Stimulated activated CD4-positive, alpha-beta T cell treated with anti-CD3 and anti-CD28 coated beads, Interleukin-12 subunit alpha, Interleukin-12 subunit beta, amount 100 ng/mL, for 4 hours (primary cell): Measurements from ENCODE around the gene ATG5.

Source experiments
- DNase-seq: peaks from one replicate; pipeline ENCODE4 v3.0.0-alpha.2; 2020

Gene ATG5

DNA sequence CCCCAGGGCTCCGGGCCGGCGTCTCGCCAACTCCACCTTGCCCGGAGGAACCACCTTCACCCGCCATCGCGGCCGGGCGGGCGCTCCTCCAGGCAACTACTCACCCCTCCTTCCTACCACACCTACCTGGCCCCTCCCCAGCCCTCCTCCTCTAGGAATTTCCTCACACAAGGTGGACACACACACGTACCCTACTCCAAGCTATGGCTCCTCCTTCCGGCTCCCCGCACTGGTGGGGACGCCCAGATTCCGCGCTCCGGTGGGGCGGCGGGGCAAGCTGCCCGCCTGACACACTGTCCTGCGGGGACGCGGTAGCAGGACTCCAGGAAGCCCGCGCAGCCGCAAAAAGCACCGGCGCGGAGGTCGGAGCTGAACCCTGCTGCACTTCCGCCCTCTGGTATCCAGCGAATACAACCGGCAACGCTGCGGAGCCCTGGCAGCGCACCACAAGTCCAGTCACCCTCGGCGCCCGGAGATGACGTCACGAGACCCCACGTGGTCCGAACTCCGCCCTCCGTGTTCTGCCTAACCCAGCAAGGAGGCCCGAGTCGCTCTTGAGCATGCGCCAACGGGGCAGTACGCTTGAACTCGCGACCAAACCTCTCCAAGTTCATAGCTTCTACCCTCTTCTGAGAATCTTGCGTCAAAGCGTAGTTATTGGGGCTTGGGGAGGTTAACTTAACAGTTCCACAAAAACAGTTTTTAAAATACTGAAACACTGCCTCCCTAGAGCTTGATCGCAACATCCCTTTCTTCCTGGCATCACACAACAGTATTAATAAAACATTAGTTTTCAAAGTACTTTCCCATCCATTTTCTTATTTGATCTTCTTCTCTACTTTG lies at the start of gene ATG5:
Gene ATG5, minus strand, starts transcription at position 425 of the 843 bp plus-strand sequence. CDS start 9,552 bp downstream, outside the sequence.
- peak; percentile 100 for DNase-seq

DNA sequence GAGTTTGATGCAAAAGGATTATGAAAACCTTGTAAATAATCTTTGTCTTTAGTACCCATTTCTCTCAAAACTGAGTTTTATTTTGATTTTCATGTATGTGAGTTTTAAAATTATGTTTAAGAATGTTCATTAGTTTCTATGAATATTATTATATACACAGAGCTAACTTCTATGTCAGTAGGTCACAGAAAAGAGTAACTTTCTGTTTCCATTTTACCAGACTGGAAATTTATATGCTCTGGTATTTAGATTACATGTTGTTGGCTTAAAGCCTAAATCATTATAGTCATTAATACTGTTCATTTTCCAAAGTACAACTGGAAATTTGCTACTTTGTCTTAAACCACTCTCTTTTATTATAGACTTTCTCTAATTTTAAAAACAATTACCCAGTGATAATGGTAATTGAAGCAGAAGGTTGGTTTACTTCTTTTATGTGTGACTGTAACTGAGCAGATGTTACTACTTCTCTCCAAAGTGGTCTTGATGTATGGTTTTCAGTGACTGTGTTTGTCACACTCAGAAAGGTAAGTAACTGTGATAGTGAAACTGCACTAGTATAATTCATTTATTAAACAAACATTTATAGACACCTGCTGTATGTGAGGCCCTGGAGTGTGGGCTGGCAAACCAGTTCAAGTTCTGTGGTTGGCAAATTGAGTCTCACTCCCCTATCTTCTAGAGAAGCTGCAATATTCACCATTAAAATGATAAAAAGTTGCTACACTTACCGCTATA lies 48.1 kb upstream of the ATG5 start:
- DNase-seq: no peak

DNA sequence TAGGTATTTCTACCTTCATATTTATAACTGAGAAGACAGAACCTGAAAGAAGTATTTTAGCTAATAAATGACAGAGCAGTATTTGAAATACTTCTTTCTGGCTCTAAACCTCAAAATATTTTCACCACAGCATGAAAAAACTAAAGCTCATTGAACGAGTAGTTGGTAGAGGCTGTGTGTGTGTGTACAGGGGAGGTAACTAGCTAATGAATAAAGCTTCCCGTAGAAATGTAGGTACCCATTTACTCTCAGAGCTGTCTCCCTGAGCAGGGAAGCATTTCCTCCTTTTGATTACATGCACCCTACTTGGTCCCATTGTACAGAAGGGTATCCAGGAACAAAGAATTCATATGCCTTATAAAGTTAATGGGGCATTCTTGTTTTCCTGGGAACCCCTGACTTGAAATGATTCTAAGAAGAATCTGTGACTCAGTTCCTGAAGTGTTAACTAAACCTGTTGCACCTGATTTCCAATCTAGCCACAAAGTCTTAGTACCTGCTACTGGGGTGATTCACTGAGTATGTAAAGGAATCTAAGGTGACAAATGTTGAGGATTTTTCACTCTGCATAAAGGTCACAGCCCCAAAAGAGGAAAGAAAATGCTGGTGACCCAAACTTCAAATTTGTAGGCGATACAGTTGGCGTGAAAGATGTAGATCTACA lies 47.4 kb upstream of the ATG5 start:
- DNase-seq: no peak

DNA sequence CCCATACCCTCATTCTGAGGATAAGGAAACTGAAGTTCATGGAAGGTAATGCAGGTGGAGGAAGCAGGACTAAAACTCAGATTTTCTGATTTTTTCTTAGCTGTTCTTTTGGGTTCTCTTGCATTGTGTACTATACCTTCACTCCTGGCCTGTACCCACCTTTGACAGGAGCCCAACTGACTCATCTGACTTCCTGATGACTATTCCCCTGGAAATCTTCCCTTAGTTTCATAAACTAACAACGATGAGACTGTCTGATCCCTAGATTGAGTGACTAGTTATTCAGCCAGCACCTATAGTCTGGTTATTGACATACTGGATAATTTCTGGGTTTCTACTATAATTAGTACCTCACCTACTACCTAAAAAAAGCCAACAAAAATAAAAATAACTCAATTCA lies 45.1 kb upstream of the ATG5 start:
- DNase-seq: no peak

DNA sequence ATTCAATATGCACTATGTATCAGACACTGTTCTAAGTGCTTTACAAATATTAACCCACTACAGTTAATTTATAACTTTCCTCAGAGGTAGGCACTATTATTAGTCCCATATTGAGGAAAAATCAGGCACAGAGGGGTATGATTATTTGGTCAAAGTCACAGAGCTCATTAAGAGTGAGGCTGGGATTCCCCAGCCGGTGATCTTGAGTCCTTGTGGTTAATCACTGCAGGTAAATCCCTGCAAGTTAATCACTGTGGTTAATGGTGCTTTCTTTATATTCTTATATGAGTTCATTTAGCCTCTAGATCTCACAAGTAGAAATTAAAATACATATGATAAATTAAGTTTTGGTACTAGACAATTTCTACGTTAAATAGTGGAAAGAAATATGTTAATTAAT lies 44.2 kb upstream of the ATG5 start:
- DNase-seq: no peak

DNA sequence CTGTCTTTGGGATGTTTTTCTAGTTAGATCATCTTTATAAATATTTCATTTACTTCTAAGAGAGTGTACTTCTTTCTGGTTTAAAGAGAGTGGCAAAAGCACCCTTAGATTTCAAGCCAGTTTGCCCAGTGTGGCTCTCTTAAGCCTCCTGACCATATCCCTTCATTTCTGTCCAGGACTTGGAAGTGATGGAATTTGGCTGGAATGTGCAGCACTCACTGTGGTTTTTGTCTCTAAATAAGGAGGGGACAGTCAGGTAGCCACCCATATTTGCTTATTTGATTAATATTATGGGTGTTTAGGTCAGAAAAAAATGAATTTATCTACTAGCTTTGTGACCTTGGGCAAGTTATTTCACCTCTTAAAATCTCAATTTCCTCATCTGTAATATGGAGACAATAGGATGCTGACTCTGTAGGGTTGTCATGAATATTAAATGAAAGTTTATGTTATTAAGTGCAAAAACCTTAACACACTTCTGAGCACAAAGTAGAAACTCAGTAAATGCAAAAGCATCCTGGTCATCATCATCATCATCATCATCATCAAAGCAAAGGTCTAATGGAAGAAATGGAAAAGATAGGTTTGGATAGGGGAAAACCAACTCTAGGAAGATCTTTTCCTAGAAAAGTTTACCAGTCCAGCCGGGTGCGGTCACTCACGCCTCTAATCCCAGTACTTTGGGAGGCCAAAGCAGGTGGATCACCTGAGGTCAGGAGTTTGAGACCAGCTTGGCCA lies 38.0 kb upstream of the ATG5 start:
- no peak for DNase-seq

DNA sequence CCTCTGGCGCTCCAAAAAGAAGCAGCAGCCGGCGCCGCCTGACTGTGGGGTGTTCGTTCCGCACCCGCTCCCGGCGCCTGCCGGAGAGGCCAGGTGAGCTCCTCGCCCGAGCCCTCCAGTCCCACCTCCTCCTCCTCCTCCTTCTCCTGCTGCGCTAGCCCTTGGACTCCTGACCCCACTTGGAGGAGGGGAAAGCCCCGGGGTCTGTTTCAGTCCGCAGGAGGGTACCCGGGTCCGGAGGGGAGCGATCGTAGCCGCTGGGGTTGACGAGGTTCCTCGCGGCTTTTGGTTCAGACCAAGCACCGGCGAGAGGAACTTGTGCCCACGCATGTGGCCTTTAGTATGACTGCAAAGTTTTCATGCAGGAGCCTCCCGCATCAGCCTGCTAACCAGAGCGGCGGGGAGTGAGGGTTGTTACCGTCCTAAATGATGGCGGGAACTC lies 35.5 kb upstream of the ATG5 start:
- peak; percentile 8 for DNase-seq

DNA sequence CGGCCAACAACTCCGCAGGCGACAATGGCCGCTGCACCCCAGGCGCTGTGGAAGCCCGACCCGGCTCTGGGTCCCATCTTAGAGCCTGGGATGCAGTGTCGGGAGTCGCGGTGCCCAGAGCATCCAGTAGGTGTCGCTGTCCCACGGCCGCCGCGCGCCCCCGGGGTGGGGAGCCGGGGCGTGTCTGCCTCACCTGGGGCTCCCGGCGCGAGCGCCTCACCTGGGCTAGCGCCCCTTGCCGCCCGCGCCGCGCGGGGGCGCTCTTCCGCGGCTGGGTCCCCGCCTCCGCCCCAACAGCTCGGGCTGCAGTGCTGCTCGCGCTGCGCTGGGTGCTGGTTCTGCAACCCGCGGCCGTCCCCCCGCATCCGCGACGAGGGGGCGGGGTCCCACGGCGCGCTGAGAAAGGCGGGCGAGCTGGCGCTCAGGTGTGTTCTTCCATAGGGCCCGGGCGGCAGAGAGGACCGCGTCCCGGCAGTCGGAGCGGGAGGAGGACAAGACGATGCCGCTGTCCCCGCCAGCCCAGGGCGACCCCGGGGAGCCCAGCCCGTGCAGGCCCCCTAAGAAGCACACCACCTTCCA lies 34.9 kb upstream of the ATG5 start, which contains the start of gene CRYBG1:
Gene CRYBG1, plus strand, starts transcription at position 308 of the 579 bp plus-strand sequence. Its CDS starts 192 bp downstream, at position 500.
- DNase-seq: peak; percentile 61

DNA sequence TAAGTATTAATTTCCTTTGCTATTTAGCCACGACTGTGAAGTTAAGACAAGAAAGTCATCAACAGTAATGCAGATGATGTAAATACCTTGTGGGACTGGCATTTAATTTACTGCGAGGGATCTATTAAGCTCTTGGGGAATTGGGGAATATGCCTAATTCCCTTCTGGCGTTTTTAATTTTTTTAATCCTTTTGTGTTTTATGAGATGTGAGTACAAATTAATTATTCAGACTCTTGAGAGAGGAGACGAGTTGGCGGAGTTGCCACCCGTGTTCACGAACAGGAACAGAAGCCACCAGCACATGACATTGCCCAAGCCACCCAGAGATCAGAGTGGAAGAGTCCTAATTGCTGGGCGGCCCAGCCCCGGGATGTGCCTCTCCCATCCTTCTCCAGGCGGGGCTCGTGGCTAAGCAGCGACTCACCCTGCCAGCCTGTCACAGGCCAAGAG lies 34.4 kb upstream of the ATG5 start:
- DNase-seq: no peak

DNA sequence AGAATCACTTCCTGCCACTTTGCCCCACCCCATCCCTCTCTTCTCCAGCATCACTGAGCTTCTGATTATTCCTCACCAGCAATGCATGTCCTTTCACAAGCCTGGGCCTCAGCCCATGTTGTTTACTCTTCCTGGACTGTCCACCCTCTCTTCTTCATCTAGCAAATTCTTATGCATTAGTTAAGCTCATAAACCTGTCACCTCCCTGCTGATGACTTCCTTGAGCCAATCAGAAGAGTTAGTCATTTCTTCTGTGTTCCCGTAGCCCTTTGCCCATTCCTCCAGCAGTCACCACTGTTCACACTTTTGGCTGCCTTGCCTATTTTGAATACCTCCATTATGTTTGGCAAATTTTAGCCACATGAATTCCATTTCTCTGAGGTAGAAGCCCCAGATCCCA lies 30.8 kb upstream of the ATG5 start:
- DNase-seq: no peak

DNA sequence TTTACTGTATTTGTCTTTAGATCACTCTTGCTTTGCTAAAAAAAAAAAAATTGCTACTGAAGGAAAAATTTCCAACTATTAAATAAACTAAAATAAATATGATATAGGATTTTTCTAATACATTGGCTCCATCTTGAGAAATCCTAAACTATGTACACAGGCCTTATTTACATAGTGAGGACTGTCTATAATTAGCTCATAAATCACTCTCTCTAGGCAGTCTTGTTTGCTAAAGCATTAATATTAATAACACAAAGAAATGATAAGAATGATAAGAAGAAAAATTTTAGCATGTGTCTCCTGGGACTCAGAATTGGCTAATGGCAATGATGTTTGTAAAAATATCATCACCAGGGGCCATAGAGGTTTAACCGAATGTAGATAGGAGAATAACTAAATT lies 21.7 kb upstream of the ATG5 start:
- DNase-seq: no peak

DNA sequence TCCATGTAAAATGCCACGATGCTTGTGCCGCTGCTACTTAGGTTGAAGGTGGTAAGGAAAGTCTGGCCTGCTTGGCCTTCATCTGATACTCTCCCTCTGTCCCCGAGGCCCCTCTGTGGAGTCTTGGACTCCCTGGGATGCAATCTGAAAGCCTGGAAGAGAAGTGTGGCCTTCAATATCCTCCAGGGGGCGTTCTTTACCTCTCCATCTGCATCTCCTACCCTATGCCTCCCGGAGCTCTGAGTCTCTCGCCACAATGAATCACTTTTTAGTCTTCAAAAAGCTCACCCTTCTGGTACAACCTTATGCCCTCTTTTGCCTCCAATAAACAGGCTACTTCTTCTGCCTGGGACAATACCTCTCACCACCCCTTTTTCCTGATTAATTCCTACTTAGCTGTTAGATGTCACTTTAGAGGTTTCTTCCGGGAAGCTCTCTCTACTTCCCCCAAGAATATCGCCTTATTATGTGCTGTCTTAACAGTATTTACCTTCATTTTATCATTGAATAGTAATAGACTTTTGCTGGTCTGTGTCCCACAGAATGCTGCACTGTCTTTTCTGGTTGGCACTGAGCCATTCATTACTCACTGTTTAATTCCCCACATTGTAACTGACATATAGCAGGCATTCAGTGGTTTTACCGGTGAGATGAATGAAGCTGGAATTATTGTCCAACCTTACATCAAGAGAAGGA lies 13.9 kb upstream of the ATG5 start:
- DNase-seq: peak; percentile 4

DNA sequence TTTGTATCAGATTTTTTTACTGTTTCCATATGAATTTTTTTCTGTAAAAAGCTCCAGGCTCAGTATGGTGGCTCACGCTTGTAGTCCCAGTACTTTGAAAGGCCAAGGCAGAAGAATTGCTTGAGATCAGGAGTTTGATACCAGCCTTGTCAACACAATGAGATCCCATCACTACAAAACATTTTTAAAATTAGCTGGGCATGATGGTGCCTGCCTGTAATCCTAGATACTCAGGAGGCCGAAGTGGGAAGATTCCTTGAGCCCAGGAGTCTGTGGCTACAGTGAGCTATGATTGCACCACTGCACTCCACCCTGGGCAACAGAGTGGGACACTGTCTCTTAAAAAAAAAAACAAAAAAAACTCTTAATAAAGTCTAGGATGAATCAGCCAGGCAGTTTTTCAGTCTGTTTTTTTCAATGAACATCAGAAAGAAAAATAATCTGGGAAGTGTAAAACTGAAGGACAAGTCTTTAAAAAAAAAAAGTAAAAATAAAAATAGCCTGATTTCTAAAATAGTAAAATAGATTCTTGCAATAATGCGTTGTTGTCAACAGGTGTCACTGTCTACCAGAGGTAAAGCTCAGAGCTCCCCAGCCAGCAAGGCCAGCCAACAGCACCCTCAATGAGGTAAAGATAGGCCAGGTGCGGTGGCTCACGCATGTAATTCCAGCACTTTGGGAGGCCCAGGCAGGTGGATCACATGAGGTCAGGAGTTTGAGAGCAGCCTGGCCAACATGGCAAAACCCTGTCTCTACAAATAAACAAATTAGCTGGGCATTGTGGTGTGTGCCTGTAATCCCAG lies 9.3 kb upstream of the ATG5 start:
- DNase-seq: peak; percentile 24

DNA sequence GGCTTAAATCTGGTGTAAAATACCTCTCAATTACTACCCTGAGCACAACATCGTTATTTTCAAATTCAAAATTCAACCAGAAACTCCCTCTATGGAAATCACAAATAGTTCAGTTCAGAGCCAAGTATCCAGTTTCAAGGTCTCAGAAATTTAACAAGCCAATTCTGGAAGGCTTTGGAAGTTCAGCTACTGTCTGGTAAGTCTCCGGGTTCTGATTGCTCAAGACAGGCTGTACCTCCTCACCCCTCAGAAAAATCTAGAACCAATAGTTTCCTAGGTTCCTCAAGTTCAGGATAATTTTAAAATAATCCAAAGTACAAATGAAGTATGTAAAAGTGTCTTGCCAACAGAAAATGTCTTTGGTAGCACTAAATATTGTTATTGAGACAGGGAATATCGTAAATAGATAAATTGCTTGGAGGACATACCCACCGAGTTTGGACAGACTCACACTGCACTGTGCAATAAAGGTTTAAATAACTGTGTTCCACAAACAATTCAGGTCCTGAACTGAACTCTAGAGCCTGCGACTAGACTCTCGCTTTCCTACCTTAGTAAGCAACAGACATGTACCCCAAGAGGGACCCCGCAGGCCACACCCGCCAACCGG lies 729 bp downstream of the ATG5 start:
- no peak for DNase-seq

DNA sequence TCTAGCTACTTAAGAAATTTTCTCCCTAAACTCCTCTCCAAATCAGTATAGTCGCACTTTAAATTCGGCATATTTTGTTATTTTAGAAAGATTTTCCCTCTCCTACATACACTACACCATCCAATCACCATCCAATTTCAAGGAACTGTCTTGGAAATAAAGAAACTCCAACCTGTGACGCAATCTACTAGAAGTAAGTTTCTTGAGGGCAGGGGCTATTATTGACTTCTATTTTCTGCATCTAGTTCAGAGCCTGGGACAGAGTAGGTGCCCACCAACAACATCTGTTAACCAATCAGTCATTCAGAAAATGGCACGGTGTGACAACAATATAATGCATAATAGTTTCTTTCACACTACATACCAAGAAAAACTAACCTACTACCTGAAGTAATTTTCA lies 3.6 kb downstream of the ATG5 start:
- no peak for DNase-seq

DNA sequence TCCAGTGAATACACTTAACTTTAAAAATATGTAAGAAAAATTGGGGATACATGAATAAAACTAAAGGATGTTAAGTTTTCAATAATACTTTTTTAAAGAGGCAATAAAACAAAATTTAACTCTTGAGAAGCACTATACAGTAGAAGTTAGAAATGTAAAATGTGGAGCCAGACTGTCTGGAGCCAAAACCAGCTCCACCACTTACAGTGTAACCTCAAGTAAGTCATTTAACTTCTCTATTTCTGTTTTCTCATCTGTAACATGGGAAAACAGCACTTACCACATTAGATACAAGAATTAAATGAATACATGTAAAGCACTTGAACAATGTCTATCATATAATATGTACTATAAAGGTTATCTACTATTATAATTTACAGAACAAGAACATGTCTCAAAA lies 6.7 kb downstream of the ATG5 start:
- DNase-seq: no peak

DNA sequence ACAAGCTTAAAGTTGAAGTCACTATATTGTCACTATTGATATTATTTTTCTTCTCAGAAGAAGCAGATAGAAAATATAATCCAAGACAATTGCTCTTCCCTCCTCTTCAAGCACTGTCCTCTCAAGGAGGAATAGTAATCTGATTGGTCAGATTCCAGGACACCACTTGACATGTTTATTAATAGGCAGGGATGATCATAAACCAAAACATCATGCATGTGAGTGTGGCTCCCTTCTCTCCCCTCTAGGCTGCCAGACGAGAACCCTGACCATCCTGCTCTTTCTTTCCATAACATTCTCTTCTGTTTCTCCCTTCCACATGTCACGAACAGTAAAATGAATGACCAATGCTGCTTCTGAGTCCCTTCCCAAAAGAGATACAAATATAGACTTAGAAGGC lies 7.5 kb downstream of the ATG5 start:
- DNase-seq: no peak

DNA sequence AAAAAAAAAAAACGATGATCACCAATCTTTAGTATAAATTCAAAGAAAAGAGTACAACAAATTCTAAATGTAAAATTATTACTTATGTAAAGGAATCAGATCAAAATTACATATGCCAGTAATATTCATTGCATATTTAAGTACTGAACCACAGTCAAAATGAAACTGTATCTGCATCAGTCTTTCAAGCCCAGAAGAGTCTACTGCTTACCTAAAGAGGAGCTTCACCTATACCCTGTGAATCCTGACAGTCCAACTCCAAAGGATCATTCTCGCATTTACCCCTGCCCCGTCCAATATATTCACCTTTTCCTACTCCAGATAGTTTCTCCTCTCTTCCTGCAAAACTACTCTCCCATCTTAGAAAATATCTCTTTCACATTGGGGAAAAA lies 9.2 kb downstream of the ATG5 start:
- DNase-seq: no peak

DNA sequence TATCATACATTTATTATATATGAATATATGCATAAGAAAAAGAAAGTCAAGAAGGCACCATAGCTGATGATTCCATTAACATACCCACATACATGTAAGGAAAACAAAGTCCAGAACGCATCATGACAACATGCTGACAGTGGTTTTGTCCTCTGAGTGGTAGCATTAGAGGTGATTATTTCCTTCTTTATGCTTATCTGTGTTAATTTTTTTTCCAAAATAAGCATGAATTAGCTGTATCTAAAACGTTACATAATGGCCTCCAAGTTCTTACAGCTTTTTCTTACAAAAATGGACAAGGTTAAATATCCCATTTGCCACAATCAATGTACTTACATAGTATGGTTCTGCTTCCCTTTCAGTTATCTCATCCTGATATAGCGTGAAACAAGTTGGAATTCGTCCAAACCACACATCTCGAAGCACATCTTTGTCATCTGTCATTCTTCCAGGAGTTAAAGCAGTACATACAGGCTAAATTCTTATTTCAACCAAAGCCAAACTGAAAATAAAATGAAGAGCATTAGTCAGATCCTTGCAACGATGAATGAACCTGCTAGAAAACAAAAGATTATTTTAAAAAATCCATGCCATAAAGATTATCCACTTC lies 9.7 kb downstream of the ATG5 start:
- no peak for DNase-seq
